ENCODE data around the gene CCDC97.

- TF ChIP-seq CTCF (conservative IDR thresholded peaks at IDR 0.05; ENCODE audit: low read depth, low read length): no peak
- no peak for TF ChIP-seq EZH2 (IDR thresholded peaks at IDR 0.05; ENCODE audit: low read length, unreplicated experiment)
Measured at GRCh38 chr19:41363753-41364523, 54.0 kb downstream of the CCDC97 start, which contains the start of gene B9D2.

All from PC-3 (cell line).